Type B pancreatic cell (in vitro differentiated cells): ENCODE measurements around the gene REEP3. TPM values are rescaled to one million over a fixed set of nuclear protein-coding genes. Genes with fewer than 3 reads are reported as not detected.

Source experiments
- DNase-seq: peaks from one replicate; pipeline ENCODE4 v3.0.0; 2021; ENCODE audit warnings: mixed read lengths; ENCODE audit not compliant: unreplicated experiment; ENCODE audit errors: extremely low spot score
- H3K27ac Mint-ChIP-seq: 2 replicates; pipeline ENCODE4 v1.8.0; 2021; ENCODE audit warnings: mild to moderate bottlenecking, mixed read lengths
- H3K27me3 Mint-ChIP-seq: 2 replicates; pipeline ENCODE4 v1.8.0; 2021; ENCODE audit warnings: mixed read lengths
- H3K36me3 Mint-ChIP-seq: 2 replicates; pipeline ENCODE4 v1.8.0; 2021; ENCODE audit warnings: mixed read lengths
- H3K4me1 Mint-ChIP-seq: one replicate; pipeline ENCODE4 v1.8.0; 2021; ENCODE audit warnings: mixed read lengths; ENCODE audit not compliant: unreplicated experiment
- H3K4me3 Mint-ChIP-seq: 2 replicates; pipeline ENCODE4 v1.8.0; 2021; ENCODE audit warnings: mild to moderate bottlenecking, mixed read lengths
- H3K9me3 Mint-ChIP-seq: 2 replicates; pipeline ENCODE4 v1.8.0; 2021; ENCODE audit warnings: mixed read lengths
- CTCF ChIP-seq: fragments of 200-600 bp; sonication (generic); conservative IDR thresholded peaks from 2 replicates; pipeline ENCODE4 v1.5.0; 2021; ENCODE audit warnings: antibody characterized with exemption, mild to moderate bottlenecking
- long read RNA-seq: library from polyadenylated mRNA; unstranded; transcript quantifications from one replicate; pipeline ENCODE4 v2.0.0, GENCODE V29; 2020
- total RNA-seq: library from RNA; stranded (reverse); gene quantifications from 2 replicates; pipeline ENCODE4 v1.2.1, GENCODE V29; 2021; ENCODE audit warnings: low replicate concordance

The REEP3 gene, protein sequence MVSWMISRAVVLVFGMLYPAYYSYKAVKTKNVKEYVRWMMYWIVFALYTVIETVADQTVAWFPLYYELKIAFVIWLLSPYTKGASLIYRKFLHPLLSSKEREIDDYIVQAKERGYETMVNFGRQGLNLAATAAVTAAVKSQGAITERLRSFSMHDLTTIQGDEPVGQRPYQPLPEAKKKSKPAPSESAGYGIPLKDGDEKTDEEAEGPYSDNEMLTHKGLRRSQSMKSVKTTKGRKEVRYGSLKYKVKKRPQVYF
- total RNA-seq = 38.1 and 57.0 TPM in 2 replicates
- long read RNA-seq, full-length matches to known transcripts = 1 of 14 reads
- long read RNA-seq, partial matches to known transcripts = 2 of 14 reads
- long read RNA-seq, other reads (novel, unspliced or antisense) = 11 of 14 reads

DNA sequence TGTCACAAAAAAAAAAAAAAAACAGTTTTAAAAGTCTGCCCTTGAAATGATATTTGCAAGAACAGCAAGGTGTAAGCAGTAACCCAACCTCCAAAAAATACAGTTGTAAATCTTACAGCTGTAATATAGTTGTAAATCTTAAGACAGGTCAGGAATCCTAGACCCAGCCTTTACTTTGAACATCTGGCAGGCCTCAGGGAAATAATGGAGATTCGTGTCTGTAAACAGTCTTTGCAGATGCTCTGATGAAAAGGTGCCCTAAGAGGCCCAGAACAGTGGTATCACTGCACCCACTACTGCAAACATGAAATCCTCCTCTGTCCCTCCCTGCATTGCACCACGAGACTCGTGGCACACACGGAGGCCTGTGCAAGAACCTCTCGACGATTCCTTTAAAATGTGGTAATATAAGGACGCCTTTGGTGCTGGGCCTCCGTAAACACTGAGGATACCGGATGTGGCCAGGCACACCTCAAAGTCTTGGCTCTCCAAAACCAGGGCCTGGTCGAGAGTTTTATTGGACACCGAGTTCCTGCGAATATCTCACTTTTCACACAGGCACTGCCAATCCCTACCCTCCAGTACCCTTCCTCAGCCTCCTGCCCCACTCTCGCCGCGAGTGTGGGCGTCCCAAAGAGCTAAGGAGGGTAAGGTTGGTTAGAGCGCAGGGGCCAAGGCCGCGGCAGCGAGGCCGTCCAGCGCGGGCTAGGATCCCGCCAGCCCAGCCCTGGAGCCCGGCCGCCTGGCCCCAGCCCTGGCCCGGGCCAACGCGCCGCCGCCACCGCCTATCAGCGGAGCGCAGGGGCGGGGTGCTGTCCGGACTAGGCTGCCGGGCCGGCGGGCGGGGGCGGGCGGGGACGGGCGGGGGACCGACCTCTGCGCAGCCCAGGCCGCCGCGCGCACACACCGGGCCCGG lies at the start of gene REEP3:
Gene REEP3 (plus strand): TSS at position 902 of the 916 bp plus-strand sequence. CDS start 145 bp downstream, outside the sequence.
- TF ChIP-seq CTCF = no peak
- DNase-seq = peak; percentile 74
- H3K36me3 Mint-ChIP-seq = peaks cover 28% of the 10 kb centered on the region
- H3K4me3 Mint-ChIP-seq = peak within 1 kb of the TSS; percentile 89
- H3K9me3 Mint-ChIP-seq = no peaks in the 10 kb centered on the region
- H3K4me1 Mint-ChIP-seq = peaks cover 42% of the 10 kb centered on the region
- H3K27me3 Mint-ChIP-seq = no peaks in the 10 kb centered on the region
- peak within 1 kb of the TSS; percentile 96 for H3K27ac Mint-ChIP-seq

GRCh38 chr10:63474488-63474887 lies 46.7 kb upstream of the REEP3 start:
- H3K4me3 Mint-ChIP-seq = no peak overlapping the region
- H3K4me1 Mint-ChIP-seq = peaks cover 11% of the 10 kb centered on the region

DNA sequence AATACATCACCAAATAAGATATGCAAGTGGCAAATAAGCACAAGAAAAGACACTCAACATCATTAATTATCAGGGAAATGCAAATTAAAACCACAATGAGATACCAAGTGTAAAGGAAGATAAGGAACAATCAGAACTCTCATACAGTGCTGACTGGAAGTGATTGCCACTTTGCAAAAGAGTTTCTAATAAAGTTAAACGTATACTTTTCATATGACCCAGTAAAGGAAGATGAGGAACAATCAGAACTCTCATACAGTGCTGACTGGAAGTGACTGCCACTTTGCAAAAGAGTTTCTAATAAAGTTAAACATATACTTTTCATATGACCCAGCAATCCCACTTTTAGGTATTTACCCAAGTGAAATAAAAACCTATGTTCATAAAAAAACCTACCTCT lies 43.3 kb upstream of the REEP3 start:
- H3K27me3 Mint-ChIP-seq = no peaks in the 10 kb centered on the region
- no peak overlapping the region for H3K27ac Mint-ChIP-seq

More at GRCh38 chr10:63474488-63474887, 46.7 kb upstream of the REEP3 start:
- Mint-ChIP-seq H3K36me3 (peaks cover 8% of the 10 kb centered on the region), H3K27ac (no peak overlapping the region), H3K9me3 (peaks cover 5% of the 10 kb centered on the region), H3K27me3 (no peaks in the 10 kb centered on the region)
- no peak for DNase-seq
- no peak for TF ChIP-seq CTCF

GRCh38 chr10:63478564-63478963 lies 42.6 kb upstream of the REEP3 start:
- Mint-ChIP-seq H3K36me3 (peaks cover 11% of the 10 kb centered on the region), H3K9me3 (peaks cover 5% of the 10 kb centered on the region), H3K4me1 (peaks cover 17% of the 10 kb centered on the region), H3K27ac (no peak overlapping the region), H3K4me3 (no peak overlapping the region), H3K27me3 (no peaks in the 10 kb centered on the region)
- no peak for DNase-seq
- TF ChIP-seq CTCF = no peak

More for the DNA sequence above, 43.3 kb upstream of the REEP3 start:
- Mint-ChIP-seq H3K36me3 (peaks cover 11% of the 10 kb centered on the region), H3K4me1 (peaks cover 17% of the 10 kb centered on the region), H3K4me3 (no peak overlapping the region), H3K9me3 (peaks cover 5% of the 10 kb centered on the region)
- no peak for DNase-seq
- no peak for TF ChIP-seq CTCF

- no peak for TF ChIP-seq CTCF
- peaks cover 9% of the 10 kb centered on the region for H3K36me3 Mint-ChIP-seq
- no peak overlapping the region for H3K27ac Mint-ChIP-seq
- peaks cover 17% of the 10 kb centered on the region for H3K4me1 Mint-ChIP-seq
- peaks cover 4% of the 10 kb centered on the region for H3K9me3 Mint-ChIP-seq
- DNase-seq = no peak
- no peaks in the 10 kb centered on the region for H3K27me3 Mint-ChIP-seq
- no peak overlapping the region for H3K4me3 Mint-ChIP-seq
Observed at GRCh38 chr10:63480237-63480636, 41.0 kb upstream of the REEP3 start.
